Esophagus muscularis mucosa (tissue), 4 donors: ENCODE data around the gene MUC5B. TPM values are rescaled to one million over a fixed set of nuclear protein-coding genes. Genes with fewer than 3 reads are reported as not detected.

Experiments
- DNase-seq: peaks from one replicate; pipeline ENCODE4 v3.0.0-alpha.2; 2017; ENCODE audit errors: extremely low spot score
- H3K27ac ChIP-seq, 4 donors: fragments of 200-600 bp; sonication (generic); replicated peaks in 1 of 4; 1 replicate in 3 of 4; 2 replicates in 1 of 4; pipeline ENCODE4 v1.5.1; 2016 to 2019; ENCODE audit warnings: mild to moderate bottlenecking in 1 of 4
- H3K27me3 ChIP-seq, 4 donors: fragments of 200-600 bp; sonication (generic); one replicate each; pipeline versions ENCODE4 v1.5.1 to v1.6.0; 2016 to 2019
- H3K36me3 ChIP-seq, 4 donors: fragments of 200-600 bp; sonication (generic); one replicate each; pipeline ENCODE4 v1.5.1; 2016 to 2019
- H3K4me1 ChIP-seq, 4 donors: fragments of 200-600 bp; sonication (generic); one replicate each; pipeline ENCODE4 v1.5.1; 2016 to 2019
- H3K4me3 ChIP-seq, 4 donors: fragments of 200-600 bp; sonication (generic); 1 replicate in 2 of 4; 2 replicates in 2 of 4; pipeline ENCODE4 v1.5.1; 2016 to 2019; ENCODE audit warnings: mild to moderate bottlenecking in 4 of 4, moderate library complexity in 1 of 4
- H3K9me3 ChIP-seq, 4 donors: fragments of 200-600 bp; sonication (generic); 1 replicate in 3 of 4; 2 replicates in 1 of 4; pipeline ENCODE4 v1.5.1; 2016 to 2019
- CTCF ChIP-seq, 3 experiments: fragments of 200-600 bp in 2 of 3; fragments of 450-650 bp in 1 of 3; sonication (generic) in 2 of 3; IDR thresholded peaks; one replicate each; pipeline ENCODE4 v1.5.1; 2017 to 2019; ENCODE audit warnings: antibody characterized with exemption in 3 of 3, mild to moderate bottlenecking in 2 of 3, moderate library complexity in 1 of 3
- EP300 ChIP-seq: sonication (generic); formaldehyde crosslinking; IDR thresholded peaks from one replicate; pipeline ENCODE4 v1.6.1; 2017; ENCODE audit warnings: antibody characterized with exemption
- POLR2A ChIP-seq: fragments of 450-650 bp; IDR thresholded peaks from one replicate; pipeline ENCODE4 v1.6.1; 2017; ENCODE audit warnings: antibody characterized with exemption, moderate library complexity, mild to moderate bottlenecking, low read depth
- POLR2AphosphoS5 ChIP-seq, 2 donors: sonication (generic); formaldehyde crosslinking; IDR thresholded peaks; one replicate each; pipeline ENCODE4 v1.6.1; 2017; ENCODE audit warnings: antibody characterized with exemption in 2 of 2
- WGBS: methylation state at CpG from one replicate; pipeline ENCODE4 v1.1.5; 2018; 5-methylcytosine and 5-hydroxymethylcytosine counted together
- intact Hi-C: fragments of 100-400 bp; cut with DNase I; formaldehyde crosslinking; loops from one replicate; pipeline ENCODE4 v1.15.1; 2023
- total RNA-seq, 4 donors: library from RNA; depleted of rRNA; stranded (reverse); fragments of >200 nt; gene quantifications; one replicate each; pipeline versions ENCODE4 v1.1.0 to v1.2.1, GENCODE V29; 2016

MUC5B gene
- total RNA-seq, 4 donors from 2014 or later, result under 0.01 to 0.45 (median 0.06) TPM; not detected in 1

- Histone ChIP-seq H3K4me3 (no peak overlapping the region), H3K9me3 (no peaks in the 10 kb centered on the region), H3K4me1 (peaks cover 3 to 13% (median 9%) of the 10 kb centered on the region in 4 donors), H3K36me3 (no peaks in the 10 kb centered on the region), H3K27me3 (peaks cover 0 to 82% (median 31%) of the 10 kb centered on the region in 4 donors), H3K27ac (no peak overlapping the region)
- WGBS, result 82% methylated on average over 10 of the region's 16 CpGs
- intact Hi-C loops, result no loop called here
- no peak for TF ChIP-seq POLR2A
- TF ChIP-seq POLR2AphosphoS5 (IDR thresholded peaks at IDR 0.05), result no peak
- no peak for TF ChIP-seq CTCF (IDR thresholded peaks at IDR 0.05)
- TF ChIP-seq EP300, result no peak
- no peak for DNase-seq
Measured at GRCh38 chr11:1200611-1201191, 22.2 kb upstream of the MUC5B start.

- Histone ChIP-seq H3K4me1 (peaks cover 3 to 13% (median 9%) of the 10 kb centered on the region in 4 donors), H3K36me3 (no peaks in the 10 kb centered on the region), H3K27me3 (peaks cover 0 to 73% (median 28%) of the 10 kb centered on the region in 4 donors), H3K27ac (no peak overlapping the region), H3K4me3 (no peak overlapping the region), H3K9me3 (no peaks in the 10 kb centered on the region)
- 90% methylated on average over 4 of the region's 4 CpGs for WGBS
- intact Hi-C loops, result loop anchor here (2.0 kb wide), 1 partner anchor 313 kb away; no protein-coding TSS in a partner anchor
- TF ChIP-seq EP300 (no peak), CTCF (IDR thresholded peaks at IDR 0.05) (no peak), POLR2A (no peak), POLR2AphosphoS5 (IDR thresholded peaks at IDR 0.05) (no peak)
- no peak for DNase-seq
Measured at GRCh38 chr11:1201395-1202153, 21.3 kb upstream of the MUC5B start.

- H3K27me3 ChIP-seq, result peaks cover 0 to 67% (median 24%) of the 10 kb centered on the region in 4 donors
- no peak for DNase-seq
- no peak overlapping the region for H3K4me3 ChIP-seq
Measured at GRCh38 chr11:1202154-1202775, 20.6 kb upstream of the MUC5B start.

More at GRCh38 chr11:1202154-1202775, 20.6 kb upstream of the MUC5B start:
- Histone ChIP-seq H3K4me1 (peaks cover 3 to 13% (median 9%) of the 10 kb centered on the region in 4 donors), H3K9me3 (no peaks in the 10 kb centered on the region), H3K27ac (no peak overlapping the region), H3K36me3 (no peaks in the 10 kb centered on the region)
- TF ChIP-seq CTCF (IDR thresholded peaks at IDR 0.05) (no peak), POLR2A (no peak), EP300 (no peak), POLR2AphosphoS5 (IDR thresholded peaks at IDR 0.05) (no peak)
- WGBS, result 41% methylated on average over 14 of the region's 18 CpGs
- intact Hi-C loops, result loop anchor here (2.0 kb wide), 1 partner anchor 313 kb away; no protein-coding TSS in a partner anchor
